MG63 (cell line): ENCODE results near the gene MYLK. TPM values are rescaled to one million over a fixed set of nuclear protein-coding genes. Genes with fewer than 3 reads are reported as not detected.

Experiments used
- DNase-seq: peaks from one replicate; pipeline ENCODE4 v3.0.0-alpha.2; 2020
- H3K27me3 ChIP-seq: fragments of 250-450 bp; sonication (Bioruptor Pico); 2 replicates; pipeline ENCODE4 v1.5.1; 2020; ENCODE audit warnings: mild to moderate bottlenecking, moderate library complexity
- H3K36me3 ChIP-seq: fragments of 250-450 bp; sonication (Bioruptor Pico); 2 replicates; pipeline ENCODE4 v1.5.1; 2020; ENCODE audit warnings: mild to moderate bottlenecking, moderate library complexity
- H3K4me3 ChIP-seq: fragments of 250-450 bp; sonication (Bioruptor Pico); 2 replicates; pipeline ENCODE4 v1.5.1; 2020; ENCODE audit warnings: mild to moderate bottlenecking, moderate library complexity
- H3K9me3 ChIP-seq: fragments of 250-450 bp; sonication (Bioruptor Pico); 2 replicates; pipeline ENCODE4 v1.5.1; 2020; ENCODE audit warnings: mild to moderate bottlenecking, moderate library complexity
- total RNA-seq: library from RNA; depleted of rRNA; stranded (reverse); fragments of >200 nt; shearing (Covaris generic); gene quantifications from 2 replicates; pipeline ENCODE4 v1.2.3, GENCODE V29; 2014; ENCODE audit warnings: low replicate concordance

Gene MYLK
- total RNA-seq, 1 experiment from 2014 or later: 12.5 TPM

DNA sequence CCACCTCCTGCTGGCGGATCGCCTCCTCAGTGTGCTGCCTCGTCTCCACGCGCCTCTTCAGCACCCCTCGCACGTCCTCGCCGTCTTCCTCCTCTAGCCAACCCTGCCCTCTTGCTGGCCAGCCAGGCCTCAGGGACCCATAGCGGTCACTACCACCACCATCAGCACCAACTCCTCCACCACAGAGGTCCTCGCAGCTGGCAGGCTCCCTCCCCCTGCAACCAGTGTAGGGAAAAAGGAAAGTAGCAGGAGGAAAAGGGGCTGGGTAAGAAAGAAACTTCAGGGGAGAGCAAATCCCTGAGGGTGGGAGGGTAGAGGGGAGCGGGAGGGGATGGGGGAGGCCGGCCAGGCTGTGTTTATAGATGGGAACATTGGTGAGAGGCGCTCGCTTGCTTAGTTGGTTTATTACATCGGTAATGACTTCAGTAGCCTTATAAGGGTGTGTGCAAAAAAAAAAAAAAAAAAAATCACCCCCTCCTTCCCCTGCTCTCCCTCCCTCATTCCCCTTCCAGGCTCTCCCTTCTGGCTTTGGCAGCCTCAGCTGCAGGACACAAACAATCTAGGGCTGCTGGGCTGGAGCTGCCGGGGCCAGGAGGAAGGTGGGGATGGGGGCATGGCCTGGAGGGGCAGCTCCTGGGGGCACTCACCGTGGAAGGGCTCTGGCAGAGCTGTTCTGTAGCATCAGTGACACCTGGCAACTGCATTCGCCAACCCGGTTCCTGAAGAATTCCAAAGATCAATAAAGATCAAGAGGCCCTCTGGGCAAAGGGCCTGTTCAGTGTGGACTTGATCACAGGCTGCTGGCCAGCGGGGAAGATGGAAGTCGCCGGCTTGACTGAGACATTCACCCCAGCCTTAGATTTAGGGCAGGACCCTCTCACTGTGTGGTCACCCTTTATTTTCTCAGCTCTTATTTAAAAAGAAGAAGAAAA is 183.1 kb downstream of the MYLK start:
- H3K27me3 ChIP-seq: no peaks in the 10 kb centered on the region
- H3K36me3 ChIP-seq: no peaks in the 10 kb centered on the region; the same call in 1 of the 2 replicates
- no peak overlapping the region for H3K4me3 ChIP-seq
- no peaks in the 10 kb centered on the region for H3K9me3 ChIP-seq
- no peak for DNase-seq

DNA sequence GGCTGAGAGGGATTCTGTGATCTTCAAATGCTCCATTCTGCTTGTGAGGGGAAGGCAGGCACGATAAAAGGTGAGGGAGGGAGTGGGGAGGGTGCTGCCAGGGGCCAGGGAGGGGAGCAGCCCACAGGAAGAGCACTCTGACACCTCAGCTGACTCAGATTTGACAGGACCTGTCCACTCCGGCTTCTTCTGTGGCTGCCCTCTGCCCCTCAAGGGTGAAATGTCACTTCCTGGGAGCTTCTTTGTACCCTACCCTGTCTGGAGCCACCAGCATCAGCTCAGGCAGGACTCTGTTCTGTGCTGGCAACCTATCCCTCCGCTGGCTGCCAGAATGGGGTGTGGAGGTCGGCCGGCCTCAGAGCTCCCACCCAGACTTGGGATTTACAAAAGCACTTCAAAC is 185.3 kb downstream of the MYLK start:
- DNase-seq: no peak
- no peak overlapping the region for H3K4me3 ChIP-seq
- H3K27me3 ChIP-seq: no peaks in the 10 kb centered on the region
- H3K9me3 ChIP-seq: no peaks in the 10 kb centered on the region
- no peaks in the 10 kb centered on the region for H3K36me3 ChIP-seq

DNA sequence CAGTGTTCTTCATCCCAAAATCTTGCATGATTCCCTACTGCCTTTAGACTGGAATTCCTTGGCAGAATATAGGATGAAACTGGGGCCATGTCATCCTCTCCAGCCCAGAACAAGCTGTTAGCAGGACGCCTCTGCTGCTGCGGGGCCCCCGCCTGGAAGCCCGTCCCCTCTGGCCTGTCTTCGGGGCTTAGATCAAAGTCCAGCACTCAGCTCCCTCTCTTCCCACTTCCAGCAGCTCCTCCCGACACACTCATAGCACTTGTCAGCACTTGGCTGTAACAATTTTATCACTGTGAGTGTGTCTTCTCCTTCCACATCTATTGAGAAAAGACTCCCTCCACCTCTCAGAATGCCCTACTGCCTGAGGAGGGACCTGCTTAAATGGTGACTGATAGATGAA is 187.3 kb downstream of the MYLK start:
- no peaks in the 10 kb centered on the region for H3K36me3 ChIP-seq
- no peak for DNase-seq
- H3K9me3 ChIP-seq: no peaks in the 10 kb centered on the region
- H3K27me3 ChIP-seq: no peaks in the 10 kb centered on the region
- no peak overlapping the region for H3K4me3 ChIP-seq

DNA sequence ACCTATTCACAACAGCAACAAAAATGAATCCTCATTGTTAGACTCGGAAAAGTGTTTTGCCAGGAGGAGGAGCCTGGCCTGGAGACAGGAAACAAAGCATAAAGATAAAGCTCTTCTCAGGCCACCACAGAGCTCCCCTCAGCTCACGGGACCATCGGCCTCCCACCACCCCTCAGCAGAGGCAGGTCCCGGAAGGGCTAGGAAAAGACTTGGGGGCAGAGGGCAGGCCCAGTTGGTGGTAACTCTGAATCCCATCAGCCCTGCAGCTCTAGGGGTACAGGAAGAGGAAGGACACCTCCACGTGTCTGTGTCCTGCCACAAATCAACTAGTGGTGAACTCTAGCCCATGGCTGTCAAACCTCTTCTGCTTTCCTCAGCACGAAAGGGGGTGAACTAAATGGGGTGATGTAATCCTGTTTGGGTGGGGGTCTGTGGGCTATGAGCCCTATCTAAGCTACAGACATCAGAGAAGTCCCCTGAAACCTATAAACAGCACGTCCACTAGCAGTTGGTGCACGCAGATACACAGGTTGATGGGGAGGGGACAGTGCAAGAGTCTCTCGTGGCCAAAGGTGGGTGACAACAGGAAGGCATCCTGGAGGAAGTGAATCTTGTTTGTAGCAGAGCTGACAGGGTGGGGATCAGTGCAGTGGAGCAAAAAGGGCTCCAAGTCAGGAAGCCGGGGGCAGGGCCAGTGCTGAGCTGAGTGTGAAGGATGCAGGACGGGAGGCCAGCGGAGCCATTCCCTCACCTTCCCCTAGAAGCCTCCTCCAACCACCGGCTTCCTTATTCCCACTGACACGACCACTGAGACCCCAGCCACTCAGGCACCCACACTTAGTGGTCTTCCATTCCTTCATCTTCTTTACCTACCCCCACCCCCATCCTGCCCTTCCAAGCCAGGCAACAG is 188.1 kb downstream of the MYLK start:
- no peaks in the 10 kb centered on the region for H3K36me3 ChIP-seq

DNA sequence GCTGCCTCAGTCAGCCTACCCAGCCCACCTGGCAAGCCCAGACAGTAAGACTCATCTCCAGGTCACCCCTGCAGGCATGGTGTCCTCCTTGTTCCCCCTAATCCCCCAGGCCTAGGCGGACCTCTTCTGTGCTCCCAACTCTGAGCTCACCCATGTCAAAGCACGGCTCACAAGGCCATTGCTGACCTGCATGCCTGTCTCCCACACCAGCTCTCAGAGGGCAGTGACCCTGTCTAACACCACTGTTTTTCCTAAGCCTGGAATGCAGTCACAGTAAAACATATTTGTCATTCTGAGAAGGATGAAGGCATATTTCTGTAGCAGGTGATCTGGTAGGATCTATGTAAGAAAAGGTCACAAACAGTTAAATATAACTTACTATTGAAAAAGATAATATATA is 189.0 kb downstream of the MYLK start:
- H3K9me3 ChIP-seq: no peaks in the 10 kb centered on the region
- H3K27me3 ChIP-seq: no peaks in the 10 kb centered on the region
- no peaks in the 10 kb centered on the region for H3K36me3 ChIP-seq
- DNase-seq: no peak
- H3K4me3 ChIP-seq: no peak overlapping the region

More for the DNA sequence above, 188.1 kb downstream of the MYLK start:
- Histone ChIP-seq H3K27me3 (no peaks in the 10 kb centered on the region), H3K4me3 (no peak overlapping the region), H3K9me3 (no peaks in the 10 kb centered on the region)
- no peak for DNase-seq

DNA sequence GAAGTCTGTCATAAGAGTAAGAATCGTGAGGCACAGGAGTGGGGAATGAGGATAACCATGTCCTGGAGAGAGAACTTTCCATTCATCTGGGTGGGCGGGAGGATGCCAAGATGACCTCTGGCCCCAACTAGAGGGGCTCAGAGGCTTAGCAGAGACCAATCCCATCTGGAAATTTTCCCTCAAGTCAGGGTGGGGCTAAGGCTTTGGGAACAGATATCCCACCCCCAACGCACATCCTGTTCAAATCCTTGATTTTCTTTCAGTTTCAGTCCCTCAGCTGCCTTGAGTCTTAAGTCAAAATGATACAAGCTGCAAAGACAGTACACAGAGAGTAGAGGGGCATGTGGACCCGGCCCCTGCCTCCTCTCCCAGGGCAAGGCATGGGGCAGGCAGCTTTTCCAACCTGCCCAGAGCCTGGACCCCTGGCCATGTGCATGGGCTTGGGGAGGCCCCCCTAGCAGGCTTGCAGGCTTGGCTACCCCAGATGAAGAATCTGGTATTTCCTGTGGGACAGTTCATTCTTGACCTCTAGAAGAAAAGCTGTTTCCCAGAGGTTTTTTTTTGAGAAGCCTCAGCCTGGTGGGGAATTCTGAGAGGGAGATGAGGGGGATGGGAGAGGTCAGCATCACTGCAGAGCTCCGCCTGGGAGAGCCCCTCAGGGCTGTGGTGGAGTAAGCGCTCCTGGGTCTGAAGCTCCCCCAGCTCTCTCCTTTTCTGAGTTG is 189.6 kb downstream of the MYLK start:
- DNase-seq: no peak
- no peaks in the 10 kb centered on the region for H3K27me3 ChIP-seq
- no peaks in the 10 kb centered on the region for H3K36me3 ChIP-seq
- H3K4me3 ChIP-seq: no peak overlapping the region
- no peaks in the 10 kb centered on the region for H3K9me3 ChIP-seq

DNA sequence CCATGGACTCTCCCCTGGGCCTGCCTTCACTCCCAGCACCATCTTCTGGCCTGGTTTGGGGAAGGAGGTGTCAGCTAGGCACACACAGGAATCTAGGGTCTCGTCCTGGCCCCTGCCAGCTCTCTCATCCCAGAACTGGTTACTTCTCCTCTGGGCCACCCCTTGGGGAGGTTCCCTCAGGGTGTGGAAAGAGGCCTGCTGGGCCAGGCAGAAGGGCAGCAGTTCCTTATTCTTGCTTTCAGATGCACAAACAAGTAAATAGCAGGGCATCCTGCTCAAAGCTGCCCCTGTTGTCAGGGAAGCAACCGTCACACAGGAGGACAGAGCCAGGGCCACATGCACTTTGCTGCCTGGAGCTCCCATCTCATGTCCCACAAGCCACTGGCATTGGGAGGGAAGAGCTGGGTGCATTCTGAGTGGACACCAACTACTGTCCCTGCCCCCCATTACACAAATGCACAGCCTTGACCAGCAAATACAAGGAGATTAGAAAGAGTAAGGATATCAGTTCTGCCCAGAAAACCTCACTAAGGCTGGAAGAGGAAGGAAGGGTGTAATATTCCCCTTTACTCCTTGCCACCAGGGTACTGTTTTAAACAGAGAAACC is 190.4 kb downstream of the MYLK start:
- Histone ChIP-seq H3K9me3 (no peaks in the 10 kb centered on the region), H3K36me3 (no peaks in the 10 kb centered on the region)

DNA sequence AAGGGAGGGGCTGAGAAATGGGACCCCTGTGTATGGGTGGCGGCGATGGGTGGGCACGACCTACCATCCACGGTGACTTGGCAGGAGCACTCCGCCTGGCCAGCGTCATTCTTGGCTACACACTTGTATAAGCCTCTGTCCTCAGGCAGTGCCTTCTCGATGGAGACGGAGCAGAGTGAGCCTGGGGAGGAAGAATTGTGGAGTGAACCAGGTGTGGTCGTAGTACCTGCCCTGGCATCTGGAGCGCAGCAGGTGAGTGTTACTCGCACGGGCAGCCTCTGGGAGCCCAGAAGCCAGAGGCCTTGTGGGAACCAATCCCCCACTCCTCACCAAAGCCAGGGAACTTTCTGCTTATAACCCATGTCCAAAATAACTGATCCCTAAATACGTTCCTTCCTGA is 191.5 kb downstream of the MYLK start:
- DNase-seq: no peak
- no peak overlapping the region for H3K4me3 ChIP-seq
- H3K27me3 ChIP-seq: no peaks in the 10 kb centered on the region
- H3K36me3 ChIP-seq: no peaks in the 10 kb centered on the region
- no peaks in the 10 kb centered on the region for H3K9me3 ChIP-seq

More for the DNA sequence above, 190.4 kb downstream of the MYLK start:
- Histone ChIP-seq H3K27me3 (no peaks in the 10 kb centered on the region), H3K4me3 (no peak overlapping the region)
- DNase-seq: no peak

DNA sequence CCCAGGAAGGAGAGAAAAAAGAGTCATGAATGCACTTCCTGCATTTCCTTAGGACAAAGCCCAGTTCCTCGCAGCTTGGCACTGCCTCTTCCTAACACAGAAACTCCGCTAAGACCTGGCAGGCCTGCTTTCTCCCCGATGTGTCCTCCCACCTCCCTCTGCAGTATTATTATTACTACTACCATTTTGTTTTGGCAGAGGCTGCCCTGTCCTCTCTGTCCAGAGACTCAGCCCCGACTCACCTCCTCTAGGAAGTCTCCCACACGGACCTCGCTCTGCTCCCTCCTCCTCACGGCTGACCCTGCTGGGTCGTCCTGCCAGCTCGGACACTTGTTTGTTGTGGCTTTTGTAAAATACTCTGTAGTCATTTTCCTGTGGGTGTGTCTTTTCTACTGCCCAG is 192.1 kb downstream of the MYLK start:
- H3K27me3 ChIP-seq: no peaks in the 10 kb centered on the region
- no peaks in the 10 kb centered on the region for H3K9me3 ChIP-seq
- peak; percentile 81 for DNase-seq
- H3K36me3 ChIP-seq: no peaks in the 10 kb centered on the region
- H3K4me3 ChIP-seq: no peak overlapping the region

DNA sequence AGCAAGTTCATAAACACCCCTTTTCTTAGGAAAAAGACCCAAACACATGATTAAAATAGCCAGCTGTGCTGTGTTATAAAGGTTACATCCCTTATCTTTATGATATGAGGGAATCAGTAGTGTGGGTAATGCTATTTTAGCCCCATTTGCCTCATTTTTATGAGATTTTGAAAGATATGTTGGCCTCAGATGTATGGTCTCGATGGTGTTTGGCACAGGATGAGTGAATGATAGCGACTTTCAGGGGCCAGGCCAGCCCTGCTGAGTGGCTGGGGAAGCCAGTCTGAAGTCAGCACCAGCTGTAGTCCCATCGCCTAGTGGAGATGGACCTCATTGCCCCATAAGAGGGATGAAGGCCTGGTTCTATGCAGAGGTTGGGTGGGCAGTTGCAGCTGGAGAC is 194.3 kb downstream of the MYLK start:
- Histone ChIP-seq H3K27me3 (no peaks in the 10 kb centered on the region), H3K4me3 (no peak overlapping the region), H3K9me3 (no peaks in the 10 kb centered on the region), H3K36me3 (no peaks in the 10 kb centered on the region)
- no peak for DNase-seq

DNA sequence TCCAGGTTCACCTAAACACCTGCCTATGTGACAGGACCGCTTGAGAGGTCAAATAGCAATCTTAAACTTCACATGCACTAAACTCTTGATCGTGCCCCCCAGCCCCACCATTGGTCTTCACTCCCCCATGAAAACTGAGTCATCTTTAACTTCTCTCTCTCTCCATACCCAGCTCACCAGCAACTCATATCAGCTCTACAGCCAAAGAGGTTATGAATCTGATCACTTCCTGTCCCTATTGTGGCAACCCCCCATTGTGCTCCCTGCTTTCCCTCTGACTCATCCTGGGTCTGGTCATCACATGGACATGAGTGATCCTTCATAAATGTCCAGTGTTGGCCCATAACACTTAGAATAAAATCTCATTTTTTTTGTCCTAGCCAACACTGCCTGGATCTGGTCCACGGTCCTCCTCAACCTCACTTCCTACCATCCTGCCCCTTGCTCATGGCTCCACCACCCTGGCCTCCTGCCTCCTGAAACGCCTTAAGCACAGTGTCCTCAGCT is 195.8 kb downstream of the MYLK start:
- Histone ChIP-seq H3K9me3 (no peaks in the 10 kb centered on the region), H3K4me3 (no peak overlapping the region), H3K36me3 (no peaks in the 10 kb centered on the region), H3K27me3 (no peaks in the 10 kb centered on the region)
- peak; percentile 97 for DNase-seq

DNA sequence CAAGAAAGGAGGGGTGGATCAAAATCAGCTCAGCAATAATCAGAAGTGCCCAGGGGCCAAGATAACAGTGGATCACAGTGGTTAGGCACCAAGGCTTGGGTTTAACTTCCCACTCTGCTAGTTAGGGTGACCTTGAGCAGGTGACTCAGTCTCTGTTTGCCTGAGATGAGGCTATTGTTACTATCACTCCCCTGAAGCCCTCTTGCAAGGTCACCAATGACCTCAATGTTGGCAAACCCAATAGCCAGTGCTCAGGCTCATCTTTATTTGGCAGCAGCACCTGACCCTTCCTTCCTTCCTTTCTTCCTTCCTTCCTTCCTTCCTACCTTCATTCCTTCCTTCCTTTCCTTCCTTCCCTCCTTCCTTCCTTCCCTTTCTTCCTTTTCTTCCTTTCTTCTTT is 196.8 kb downstream of the MYLK start:
- no peaks in the 10 kb centered on the region for H3K9me3 ChIP-seq
- H3K36me3 ChIP-seq: no peaks in the 10 kb centered on the region
- no peak overlapping the region for H3K4me3 ChIP-seq
- DNase-seq: peak; percentile 79
- no peaks in the 10 kb centered on the region for H3K27me3 ChIP-seq

DNA sequence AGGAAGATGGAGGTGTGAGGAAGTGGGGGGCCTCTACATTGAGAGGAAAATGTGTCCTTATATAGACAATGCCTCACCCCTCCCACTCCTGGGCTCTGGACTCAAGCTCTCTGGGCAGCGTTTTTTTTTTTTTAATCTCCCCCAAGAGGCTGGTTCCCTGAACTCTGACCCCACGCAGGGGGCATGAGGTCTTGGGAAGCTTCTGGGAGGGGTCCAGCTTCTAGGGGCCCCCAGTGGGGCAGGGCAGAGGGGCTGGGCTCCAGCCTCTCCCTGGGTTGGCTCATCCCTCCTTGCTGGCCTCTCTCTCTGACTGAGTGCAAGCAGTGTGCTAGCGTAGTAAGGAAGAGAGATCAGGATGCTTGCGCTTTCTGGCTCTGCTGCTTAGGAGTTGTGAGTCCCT is 197.9 kb downstream of the MYLK start:
- no peaks in the 10 kb centered on the region for H3K36me3 ChIP-seq
- H3K4me3 ChIP-seq: no peak overlapping the region
- H3K27me3 ChIP-seq: no peaks in the 10 kb centered on the region
- H3K9me3 ChIP-seq: no peaks in the 10 kb centered on the region
- DNase-seq: no peak

DNA sequence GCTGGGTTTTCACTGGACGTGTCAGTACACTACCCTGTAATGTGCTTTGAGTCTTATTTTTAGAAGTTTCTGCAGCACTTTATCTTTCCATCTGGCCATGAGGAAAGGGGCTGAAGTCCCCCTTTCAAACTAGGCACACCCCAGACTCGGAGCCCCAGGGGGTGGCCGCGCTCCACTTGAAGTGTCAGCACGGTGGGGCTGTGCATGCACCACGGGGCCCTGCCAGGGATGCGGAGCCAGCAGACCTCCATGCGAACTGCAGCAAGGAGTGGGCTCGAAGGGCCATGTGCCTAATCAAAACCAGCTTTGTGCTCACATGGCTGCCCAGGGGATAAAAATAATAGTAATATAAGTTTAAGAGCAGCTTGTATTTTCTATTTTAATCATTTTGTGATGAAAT is 198.4 kb downstream of the MYLK start:
- H3K36me3 ChIP-seq: no peaks in the 10 kb centered on the region
- H3K9me3 ChIP-seq: no peaks in the 10 kb centered on the region
- H3K27me3 ChIP-seq: no peaks in the 10 kb centered on the region
- no peak overlapping the region for H3K4me3 ChIP-seq
- no peak for DNase-seq

DNA sequence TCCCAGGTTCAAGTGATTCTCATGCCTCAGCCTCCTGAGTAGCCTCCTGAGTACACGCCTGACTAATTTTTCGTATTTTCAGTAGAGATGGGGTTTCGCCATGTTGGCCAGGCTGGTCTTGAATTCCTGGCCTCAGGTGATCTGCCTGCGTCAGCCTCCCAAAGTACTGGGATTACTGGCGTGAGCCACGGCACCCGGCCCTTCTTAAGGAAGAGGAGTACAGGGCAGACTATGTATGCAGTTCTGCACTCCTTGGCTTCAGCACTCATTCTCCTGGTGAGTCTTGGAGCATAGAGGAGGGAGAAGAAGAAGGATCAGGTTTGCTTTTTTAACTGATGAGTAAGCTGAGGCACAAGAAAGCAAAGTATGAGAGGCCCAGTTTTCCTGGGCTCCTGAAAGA is 199.5 kb downstream of the MYLK start:
- DNase-seq: no peak
- H3K9me3 ChIP-seq: no peaks in the 10 kb centered on the region
- no peaks in the 10 kb centered on the region for H3K27me3 ChIP-seq
- no peaks in the 10 kb centered on the region for H3K36me3 ChIP-seq
- no peak overlapping the region for H3K4me3 ChIP-seq

DNA sequence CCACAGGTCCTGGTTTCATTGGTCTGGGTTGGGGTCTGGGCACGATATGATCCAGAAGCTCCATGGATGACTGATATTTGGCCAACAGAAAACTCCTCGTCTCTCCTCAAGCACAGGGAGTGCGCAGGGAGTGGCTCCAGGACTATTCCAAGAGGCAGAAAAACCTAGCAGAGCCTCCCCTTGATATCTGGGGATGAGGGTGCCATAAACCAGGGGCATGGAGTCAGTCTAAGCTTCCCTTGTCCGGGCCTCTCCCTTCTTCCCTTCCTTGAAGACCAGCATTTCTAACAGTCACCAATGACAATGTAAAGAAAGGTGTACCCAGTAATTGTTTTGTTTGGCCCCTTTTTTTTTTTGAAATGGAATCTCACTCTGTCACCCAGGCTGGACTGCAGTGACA is 199.9 kb downstream of the MYLK start:
- no peaks in the 10 kb centered on the region for H3K9me3 ChIP-seq
- DNase-seq: no peak
- no peaks in the 10 kb centered on the region for H3K36me3 ChIP-seq
- H3K27me3 ChIP-seq: no peaks in the 10 kb centered on the region
- H3K4me3 ChIP-seq: no peak overlapping the region
